Ramos (cell line): Measurements from ENCODE around the gene MYOM1.
"Not testable (repeated sequence)": the region's sequence is repeated elsewhere in the genome, so short reads cannot be mapped to it uniquely, and the experiment has no call there.

ENCODE experiments used
- in situ Hi-C: fragments of 300-500 bp; cut with MboI; formaldehyde crosslinking; loops from one replicate; pipeline ENCODE4 v1.14.3; 2022; ENCODE audit warnings: low sequenced_read_pairs; ENCODE audit not compliant: unreplicated experiment

The MYOM1 gene

DNA sequence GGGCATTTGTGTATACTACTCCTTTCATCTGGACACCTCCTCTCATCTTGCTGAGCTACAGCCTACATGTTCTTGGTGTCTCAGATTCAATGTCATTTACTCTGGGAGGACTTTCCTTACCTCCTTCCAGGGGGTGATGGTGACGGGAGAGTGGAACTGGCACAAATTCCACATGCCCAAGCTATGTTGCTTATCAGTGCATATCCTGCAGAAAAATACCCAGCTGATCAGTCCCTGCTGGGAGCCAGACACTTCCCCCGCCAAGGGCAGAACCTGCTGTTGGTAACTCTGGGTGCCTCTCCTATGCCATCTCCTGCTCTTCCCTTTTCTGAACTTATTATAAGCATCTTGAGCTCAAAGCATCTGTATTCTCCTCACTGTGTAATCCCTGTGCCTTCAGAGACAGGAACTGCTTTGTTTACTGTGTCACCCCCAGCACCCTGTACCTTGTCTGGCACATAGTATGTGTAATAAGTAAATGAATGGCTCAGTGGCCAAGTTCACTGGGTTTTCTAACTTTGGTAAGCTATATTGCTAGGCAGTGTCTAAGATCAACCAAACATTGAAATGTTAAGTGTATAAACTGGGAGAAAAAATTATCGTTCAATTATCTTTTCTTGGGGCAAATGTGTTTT, 119.2 kb downstream of the MYOM1 start:
- in situ Hi-C loops = no loop called here

DNA sequence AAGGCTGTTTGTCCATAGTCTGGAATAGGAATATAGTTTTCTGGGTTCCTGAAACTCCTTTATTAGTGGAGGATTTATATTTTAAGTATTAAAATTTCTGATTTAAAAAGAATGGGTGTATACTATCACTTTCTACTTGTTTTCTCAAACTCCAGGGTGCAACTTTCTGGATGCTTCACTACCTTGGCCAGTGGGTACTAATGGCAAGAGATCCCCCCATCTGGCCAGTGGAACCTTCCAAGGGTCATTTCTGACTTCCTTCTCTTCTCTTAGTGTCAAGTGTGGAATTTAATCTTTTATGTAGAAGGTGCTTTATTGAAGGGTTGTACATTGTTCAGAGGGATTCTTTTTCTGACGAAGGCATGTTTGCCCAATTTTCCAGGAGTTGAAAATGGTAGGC, 120.4 kb downstream of the MYOM1 start:
- in situ Hi-C loops = no loop called here

DNA sequence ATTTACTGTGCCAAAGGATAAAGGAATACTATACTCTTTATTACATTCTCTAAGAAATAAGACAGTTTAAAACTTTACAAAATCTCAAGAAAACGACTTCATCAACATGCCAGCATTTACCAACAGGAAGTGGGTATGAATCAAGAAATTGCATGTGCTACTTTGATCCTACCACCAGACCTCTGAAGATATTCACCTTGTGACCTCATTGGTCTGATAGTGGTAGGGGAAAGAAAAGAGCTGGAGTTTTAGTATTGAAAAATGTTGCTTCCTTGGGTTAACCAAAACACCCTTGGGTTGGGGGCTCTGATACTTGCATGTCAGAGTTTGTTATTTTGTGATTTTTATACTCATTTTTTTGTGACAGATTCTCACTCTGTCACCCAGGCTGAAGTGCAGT, 122.7 kb downstream of the MYOM1 start:
- in situ Hi-C loops = no loop called here

DNA sequence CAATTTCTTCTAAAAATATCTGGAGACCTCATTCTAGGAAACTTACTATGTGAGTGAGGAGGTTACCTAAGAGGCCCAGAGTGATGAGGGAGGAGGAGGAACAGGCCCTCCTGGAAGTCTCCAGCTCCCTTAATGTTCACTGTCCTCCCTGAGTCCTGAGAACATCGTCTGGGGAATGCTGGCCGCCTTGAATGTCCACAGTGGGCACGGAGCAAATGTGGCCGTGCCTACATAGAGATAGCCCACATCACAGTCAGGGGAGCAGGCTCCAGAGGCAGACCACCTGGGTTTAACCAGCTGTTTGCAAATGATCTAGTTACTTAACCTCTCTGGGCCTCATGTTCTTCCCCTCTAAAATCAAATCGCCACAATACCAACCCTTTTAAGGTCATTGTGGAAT, 123.8 kb downstream of the MYOM1 start:
- in situ Hi-C loops = no loop called here

DNA sequence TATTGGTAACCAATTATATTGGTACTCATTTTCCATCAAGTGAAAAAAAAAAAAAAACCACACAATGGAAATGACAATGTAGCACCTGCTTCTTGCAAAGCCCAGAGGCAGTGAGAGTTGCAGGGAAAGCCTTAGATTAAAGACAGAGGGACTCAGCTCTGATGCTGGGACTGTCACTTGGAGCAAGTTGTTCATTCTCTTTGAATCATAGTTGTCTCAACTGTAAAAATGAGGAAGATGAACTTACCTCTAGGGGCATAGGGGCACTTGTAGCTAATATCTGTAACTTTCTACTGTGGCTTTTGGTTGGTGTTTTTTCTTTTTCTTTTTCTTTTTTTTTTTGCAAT, 125.5 kb downstream of the MYOM1 start:
- in situ Hi-C loops = no loop called here

DNA sequence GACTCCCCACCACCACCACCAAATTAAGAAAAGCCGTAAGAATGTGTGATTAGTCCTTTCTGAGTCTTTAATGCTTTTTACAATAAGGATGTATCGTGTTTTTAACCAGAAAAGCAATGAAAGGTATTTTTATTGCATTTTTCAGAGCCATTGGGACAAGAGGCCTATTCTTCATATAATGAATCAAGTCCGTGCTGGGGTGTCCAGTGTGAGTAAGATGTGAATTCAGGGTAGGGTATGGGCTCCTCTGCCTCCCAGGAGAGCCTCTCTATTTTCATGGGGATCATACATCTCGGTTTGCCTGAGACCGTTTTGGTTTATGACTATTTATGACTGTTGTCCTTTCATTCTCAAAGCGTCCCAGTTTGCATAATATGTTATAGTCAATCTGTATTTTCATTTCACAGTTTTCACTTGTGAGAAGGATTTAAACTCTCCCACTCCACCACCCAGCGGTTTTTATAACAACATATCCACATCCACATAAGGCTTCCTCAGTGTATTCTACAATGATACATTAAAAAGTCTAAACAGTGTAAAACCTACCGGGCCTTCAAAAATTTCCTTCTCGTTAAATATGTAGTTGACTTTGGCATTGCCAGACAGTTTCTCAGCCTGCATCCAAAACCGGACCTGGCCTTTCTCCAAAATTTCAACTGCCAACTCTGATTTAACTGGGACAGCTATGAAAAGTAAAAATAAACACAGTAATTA, 126.0 kb downstream of the MYOM1 start:
- in situ Hi-C loops = no loop called here

DNA sequence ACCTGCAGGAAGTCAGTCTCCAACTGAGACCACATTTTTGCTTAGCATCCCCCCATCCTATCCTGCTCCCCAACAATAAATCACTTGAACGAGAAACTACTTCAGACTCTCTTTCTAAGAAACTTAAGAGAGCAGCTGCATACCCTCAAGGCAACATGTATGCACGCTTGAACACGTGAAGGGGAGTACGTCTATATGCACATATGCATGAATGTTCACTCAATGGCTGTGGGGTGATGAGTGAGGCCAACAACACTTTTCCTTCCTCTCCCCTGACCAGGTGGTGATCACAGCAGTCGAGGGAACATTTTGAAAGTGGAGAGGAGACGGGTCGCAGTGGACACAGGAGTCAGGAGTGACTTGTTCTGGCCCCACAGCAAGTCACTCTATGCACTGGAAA, 127.0 kb downstream of the MYOM1 start:
- in situ Hi-C loops = no loop called here

DNA sequence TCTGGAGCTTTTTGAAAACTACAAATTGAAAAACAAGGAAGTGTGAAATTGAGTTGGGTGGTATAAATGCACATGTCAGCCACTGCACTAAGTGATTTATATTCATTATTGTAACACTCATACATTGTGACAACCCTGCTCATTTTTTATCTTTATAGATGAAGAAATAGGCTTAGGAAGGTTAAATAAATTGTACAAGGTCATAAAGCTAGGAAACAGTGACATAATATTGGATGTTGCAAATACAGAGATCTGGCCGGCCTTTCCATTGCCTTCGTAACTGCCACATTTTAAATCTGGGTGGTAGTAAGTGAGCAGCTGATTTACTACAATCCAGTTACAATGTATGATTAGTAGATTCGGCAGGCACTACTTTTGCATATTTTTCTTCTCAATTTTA, 130.2 kb downstream of the MYOM1 start:
- in situ Hi-C loops = no loop called here

DNA sequence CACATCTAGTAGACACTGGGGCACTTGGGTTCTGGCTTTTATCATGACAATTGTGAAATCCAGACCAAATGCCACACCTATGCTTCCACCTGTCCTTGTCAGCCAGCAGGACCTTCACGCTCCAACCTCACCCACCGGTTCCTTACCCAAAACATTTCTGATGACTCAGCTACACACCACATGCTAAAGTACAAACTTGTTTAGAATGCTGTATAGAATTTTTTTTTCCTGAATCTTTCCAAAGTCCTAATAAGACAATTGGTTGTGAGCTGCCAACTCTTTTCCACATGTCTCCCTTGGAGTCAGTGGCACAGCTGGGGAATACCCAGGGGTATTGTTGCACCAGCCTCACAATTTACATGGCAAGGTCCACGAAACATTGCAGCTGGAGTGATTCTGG, 131.3 kb downstream of the MYOM1 start:
- in situ Hi-C loops = no loop called here

DNA sequence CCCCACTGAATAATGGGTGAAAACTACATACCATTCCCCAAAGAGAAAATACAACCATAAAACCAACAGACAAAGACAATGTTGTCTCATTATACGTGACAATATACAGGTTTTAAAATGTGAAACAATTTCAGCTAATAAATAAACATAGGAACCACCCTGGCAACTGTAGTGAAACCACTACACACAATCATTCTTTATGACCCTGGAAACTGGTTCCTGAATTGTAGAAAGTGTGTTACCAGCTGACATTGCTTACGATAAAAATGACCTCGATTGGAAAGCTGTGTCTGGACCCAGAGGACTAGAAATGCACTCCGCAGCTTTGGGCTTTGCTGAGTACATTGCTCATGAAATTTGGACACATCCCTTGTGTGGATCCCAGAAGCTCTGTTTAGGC, 132.9 kb downstream of the MYOM1 start:
- in situ Hi-C loops = no loop called here

DNA sequence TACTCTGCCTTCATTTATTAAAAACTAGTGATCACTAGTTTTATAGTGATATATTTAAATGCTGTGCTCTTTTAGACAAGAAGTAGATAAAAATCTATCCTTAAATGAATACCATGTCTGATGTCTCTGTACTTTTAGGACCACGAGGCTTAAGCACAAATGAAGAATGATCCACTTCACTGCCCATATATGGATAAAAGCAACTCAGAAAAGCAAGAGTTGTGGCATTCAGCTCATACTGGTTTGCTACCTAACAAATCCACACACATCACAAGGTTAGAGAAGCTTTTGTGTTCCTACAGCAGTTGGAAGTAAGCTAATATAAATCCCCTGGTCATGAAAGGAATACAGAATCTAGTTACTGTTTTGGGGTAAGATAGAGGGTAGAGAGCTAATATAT, 134.2 kb downstream of the MYOM1 start:
- in situ Hi-C loops = no loop called here

DNA sequence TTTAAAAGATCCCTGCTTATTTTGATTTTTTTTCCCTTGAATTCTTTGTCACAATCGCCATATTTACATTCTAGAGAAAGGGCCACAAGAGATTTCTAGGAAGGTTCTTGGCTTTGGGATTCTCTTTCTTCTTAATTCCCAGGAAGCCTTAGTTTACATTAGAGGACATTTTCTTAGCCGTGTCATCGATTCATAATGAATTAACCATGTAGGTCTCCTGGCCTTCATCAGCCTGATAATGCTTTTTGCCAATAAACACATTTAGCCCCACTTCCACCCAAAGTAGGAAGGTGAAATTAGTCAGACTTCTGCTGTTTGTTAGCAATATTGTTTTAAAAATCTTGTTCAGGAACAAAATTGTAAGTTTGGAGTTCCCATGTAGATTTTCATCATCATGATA, 135.6 kb downstream of the MYOM1 start:
- in situ Hi-C loops = no loop called here

DNA sequence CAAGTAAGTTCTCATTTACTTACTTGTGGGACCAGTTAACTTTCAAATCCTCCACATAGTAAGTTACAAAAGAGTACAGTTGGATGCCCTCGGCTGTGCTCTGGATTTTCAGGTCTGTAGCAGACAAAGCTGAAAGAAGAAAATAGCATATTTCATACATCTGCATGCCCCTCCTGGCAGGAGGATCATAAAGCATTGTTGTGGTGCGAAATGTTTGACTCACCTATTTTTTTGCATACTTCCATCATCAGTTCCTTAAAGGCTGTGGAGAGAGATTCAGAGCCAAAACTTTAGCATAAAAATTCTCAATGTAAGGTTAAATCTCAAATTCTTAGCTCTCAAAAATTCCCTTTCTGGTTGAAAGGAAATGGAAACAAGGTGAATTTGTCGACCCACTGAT, 136.0 kb downstream of the MYOM1 start:
- in situ Hi-C loops = no loop called here

DNA sequence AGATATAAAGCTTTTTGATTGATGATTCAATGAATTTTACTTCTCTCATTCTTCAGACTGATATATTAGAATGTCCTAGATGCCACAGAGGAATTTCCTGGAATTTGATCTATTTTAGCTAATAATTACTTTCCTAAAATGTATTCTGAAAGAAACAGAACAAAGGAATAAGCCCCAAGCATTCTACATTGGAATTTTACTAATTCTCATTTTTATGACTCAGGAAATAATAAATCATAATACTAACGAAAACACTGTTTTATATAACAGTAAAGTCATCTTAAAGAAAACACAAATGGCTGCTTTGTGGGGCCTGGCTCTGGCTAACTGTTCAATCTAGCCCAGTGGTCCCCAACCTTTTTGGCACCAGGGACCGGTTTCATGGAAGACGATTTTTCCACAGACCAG, 138.2 kb downstream of the MYOM1 start:
- in situ Hi-C loops = no loop called here

DNA sequence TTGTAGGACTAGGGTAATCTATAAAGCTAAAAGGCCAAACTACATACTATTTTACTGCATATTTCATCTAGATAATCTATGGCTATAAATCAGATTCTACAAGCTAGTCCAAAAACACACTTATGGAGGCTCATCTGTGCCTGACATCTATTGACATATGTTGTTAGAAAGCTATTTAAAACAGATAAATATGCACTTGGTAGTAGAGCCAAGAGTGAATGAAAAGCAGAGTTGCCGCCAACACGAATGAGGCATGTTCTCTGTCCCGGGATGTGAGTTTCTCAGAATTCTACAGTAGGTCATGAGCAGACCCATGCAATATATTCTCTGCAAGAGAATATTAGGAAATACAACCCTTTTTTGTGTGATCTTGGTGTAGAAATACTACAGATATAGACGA, 140.1 kb downstream of the MYOM1 start:
- in situ Hi-C loops = no loop called here

DNA sequence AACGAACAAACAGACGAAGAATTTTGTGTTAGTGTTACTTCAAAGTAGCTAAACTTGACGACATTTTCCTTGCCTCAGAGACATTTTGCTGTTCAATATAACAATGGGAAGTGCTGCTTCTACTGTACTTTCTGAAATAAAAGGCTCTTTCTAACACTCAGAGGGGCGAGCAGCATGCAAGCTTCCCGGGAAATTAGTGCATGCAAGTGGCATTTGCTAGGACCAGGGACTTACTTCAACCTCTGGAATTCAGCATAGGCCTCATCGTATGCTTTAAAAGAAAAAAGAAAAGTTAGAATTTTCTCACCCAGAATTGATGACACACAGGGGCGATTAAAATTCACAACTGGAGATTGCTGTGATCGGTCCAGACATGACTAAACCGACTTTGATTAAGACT, 144.3 kb downstream of the MYOM1 start:
- in situ Hi-C loops = no loop called here

DNA sequence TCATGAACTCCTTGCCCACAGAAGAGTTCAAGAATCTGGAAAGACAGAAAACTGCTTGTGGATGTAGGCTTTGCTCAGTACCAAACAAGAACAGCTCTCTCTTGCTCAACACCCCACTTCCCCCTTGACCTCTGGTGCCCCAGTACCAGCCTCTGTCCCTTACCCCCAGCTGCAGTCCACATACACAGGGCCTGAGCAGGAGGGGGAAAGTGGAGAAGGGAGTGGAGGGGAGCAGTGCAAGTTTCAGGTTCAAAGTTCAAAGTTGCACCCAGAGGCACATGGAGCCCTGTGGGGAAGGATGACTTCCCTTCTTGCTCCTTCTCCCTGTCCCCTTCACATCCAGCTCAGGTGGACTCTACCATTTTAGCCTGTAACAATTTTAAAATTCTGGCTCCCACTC, 145.7 kb downstream of the MYOM1 start:
- in situ Hi-C loops = no loop called here

DNA sequence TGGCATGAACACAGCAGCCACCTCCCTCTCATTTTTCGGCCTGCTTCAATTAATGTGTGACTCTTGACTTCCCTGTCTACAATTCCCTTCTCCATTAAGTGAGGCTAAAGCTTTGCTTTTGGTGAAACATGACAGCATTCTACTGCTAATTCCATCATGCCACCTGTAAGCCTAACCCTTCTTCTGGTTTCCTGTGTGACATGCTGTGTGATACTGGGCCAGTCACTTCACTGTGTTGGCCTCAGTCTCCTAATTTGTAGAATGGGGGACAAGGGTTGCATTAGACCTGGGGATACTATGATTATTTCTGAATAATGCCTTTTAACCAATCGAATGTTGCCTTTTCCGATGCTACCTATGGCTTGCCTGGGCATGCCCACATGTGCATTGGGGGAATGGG, 146.4 kb downstream of the MYOM1 start:
- in situ Hi-C loops = not testable (repeated sequence)

DNA sequence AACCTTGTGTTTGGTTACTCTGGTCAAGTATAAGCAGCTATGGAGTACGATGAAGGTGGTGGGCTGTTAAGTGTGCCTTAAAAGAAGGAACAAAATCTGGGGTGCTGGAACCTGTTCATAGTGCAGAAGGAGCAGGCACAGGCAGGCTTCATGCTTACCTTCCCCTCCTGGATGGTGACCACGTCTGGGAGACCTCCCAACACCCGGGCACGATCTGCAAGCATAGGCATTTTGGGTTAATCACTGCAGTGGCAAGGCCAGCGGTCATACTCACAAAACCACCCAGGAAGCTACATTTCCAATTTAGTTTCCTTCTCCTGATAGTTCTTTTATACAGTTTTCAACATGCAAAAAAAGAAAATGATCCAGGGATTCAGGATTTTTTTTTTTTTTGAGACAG, 148.1 kb downstream of the MYOM1 start:
- in situ Hi-C loops = no loop called here

DNA sequence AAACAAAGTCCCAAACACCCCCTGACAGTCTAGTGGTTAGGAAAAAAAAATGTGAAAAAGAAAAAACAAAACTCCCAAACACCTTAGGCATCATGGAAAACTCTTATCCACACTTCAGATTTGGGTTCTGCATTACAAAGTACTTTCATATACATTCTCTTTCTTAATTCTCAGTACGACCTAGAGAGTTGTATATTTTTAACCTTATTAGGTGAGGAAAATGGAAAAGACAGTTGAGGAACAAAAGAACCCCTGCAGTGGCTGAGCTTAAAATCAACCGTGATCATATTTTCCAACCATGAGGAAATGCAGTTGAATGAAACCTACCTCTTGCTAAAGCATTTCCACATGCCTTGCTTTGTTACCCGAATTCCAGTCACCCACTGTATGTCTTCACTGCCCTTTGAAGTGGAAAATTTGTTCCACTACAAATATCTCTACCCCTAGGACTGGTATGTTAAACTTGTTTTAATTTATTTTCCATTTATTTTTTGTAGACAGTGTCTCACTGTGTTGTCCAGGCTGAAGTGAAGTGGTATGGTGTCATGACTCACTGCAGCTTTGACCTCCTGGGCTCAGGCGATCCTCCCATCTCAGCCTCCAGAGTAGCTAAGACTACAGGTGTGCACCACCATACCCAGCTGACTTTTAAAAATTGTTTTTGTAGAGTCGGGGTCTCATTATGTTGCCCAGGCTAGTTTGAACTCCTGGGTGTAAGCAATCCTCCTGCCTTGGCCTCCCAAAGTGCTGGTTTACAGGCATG, 149.9 kb downstream of the MYOM1 start:
- in situ Hi-C loops = no loop called here

DNA sequence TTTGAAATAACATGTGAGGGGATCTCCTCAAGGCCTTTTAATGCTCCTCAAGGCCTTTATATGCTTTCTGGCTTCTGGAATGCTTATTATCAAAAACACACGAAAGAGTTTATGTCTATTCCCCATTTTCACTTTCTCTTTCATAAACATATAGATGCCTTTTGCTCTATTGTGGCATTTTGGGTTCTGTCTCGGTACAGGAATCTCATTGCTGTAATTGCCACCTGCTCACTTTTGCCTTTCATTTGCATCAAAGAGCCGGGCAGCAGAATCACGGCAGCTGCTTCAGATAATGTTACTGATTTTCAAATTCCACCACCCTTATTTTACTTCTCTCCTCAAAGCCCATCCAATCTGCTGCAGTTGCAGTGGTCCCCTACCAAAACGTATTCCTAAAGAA, 152.0 kb downstream of the MYOM1 start:
- in situ Hi-C loops = no loop called here

DNA sequence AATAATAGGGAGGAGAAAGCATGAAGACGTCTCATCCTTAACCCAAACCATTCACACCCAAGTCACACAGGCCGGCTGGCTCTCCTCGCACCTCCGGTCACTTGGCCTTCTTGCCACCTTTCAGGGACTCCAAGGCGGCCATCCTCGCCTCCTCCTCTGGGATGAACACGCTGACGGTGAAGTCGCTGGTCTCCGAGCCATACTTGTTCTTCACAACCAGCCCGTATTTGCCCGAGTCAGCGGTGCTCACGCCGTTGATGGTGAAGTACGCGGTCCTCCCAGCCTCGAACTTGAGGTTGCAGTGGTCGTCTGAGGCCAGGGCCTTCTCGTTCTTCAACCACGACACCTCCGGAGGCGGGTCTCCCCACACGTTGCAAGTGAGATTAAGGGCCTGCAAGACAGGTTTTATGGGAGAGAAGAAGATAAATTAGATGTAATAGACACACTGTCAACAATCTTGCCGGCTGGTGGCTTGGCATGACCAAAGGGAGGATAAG, 152.6 kb downstream of the MYOM1 start:
- in situ Hi-C loops = no loop called here
